Uterus (tissue), 2 donors: ENCODE measurements around the gene PIEZO2.

Experiments used
- POLR2A ChIP-seq, 2 donors: fragments of 450-650 bp; IDR thresholded peaks; one replicate each; pipeline ENCODE4 v1.6.1; 2016; ENCODE audit warnings: antibody characterized with exemption in 2 of 2, mild to moderate bottlenecking in 1 of 2, moderate library complexity in 1 of 2
- TF ChIP-seq, protein P1 (sequence below), 4 experiments: fragments of 200-600 bp in 2 of 4; fragments of 450-650 bp in 2 of 4; sonication (generic) in 2 of 4; IDR thresholded peaks; one replicate each; pipeline ENCODE4 v1.5.1; 2016 to 2019; ENCODE audit warnings: antibody characterized with exemption in 4 of 4, mild to moderate bottlenecking in 2 of 4, moderate library complexity in 1 of 4

- TF ChIP-seq POLR2A (IDR thresholded peaks at IDR 0.05), result no peak
- TF ChIP-seq, protein P1, sequence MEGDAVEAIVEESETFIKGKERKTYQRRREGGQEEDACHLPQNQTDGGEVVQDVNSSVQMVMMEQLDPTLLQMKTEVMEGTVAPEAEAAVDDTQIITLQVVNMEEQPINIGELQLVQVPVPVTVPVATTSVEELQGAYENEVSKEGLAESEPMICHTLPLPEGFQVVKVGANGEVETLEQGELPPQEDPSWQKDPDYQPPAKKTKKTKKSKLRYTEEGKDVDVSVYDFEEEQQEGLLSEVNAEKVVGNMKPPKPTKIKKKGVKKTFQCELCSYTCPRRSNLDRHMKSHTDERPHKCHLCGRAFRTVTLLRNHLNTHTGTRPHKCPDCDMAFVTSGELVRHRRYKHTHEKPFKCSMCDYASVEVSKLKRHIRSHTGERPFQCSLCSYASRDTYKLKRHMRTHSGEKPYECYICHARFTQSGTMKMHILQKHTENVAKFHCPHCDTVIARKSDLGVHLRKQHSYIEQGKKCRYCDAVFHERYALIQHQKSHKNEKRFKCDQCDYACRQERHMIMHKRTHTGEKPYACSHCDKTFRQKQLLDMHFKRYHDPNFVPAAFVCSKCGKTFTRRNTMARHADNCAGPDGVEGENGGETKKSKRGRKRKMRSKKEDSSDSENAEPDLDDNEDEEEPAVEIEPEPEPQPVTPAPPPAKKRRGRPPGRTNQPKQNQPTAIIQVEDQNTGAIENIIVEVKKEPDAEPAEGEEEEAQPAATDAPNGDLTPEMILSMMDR (IDR thresholded peaks at IDR 0.05), result no peak
Measured at GRCh38 chr18:11145413-11146191, 3.8 kb downstream of the PIEZO2 start.
